AG09319 (cell line): ENCODE results near the gene COPS7A.
A peak's percentile ranks its signal among the peaks of the same experiment; 100 is the strongest.

Source experiments
- DNase-seq: peaks from one replicate; pipeline ENCODE4 v3.0.0-alpha.2; 2010; ENCODE audit warnings: low read depth; ENCODE audit errors: extremely low read depth
- CTCF ChIP-seq: IDR thresholded peaks from 2 replicates; pipeline ENCODE4 v1.5.1; 2011; ENCODE audit warnings: low read depth, mild to moderate bottlenecking, inconsistent platforms, low read length, moderate library complexity

Gene COPS7A

DNA sequence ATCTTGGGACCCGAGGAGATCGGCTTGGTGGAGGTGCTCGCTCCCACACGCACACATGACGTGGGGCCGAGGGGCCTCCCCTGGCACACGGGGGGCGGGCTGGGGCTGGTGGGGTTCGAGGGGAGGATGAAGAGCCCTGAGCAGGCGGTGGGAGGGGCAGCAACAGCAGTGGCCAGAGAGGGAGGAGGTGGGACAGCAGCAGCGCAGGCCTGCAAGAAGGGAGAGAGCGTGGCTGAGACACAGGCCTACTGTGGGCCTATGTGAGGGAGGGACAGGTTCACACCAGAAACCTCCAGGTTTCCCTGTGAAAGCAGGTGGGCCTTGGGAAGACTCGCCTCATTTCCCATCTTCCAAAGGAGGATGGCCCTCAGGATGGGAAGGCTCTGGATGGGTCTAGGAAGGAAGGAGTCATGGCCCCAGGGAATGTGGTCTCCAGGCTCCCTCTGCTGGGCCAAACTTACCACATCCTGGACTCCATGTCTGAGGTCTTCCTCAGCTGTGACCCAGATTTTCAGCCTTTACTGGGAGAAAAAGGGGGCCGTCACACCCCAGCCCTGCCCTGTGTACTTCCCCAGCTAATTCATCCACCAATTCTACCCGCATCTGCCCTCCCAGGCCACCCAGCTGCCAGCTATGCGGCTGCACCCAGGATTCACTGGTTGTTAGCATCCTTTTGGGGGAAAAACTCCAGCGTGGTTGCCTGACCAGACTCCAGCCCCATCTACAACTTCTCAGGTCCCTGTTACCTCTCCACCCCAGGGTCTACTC, 26.1 kb upstream of the COPS7A start:
- DNase-seq, result peak; percentile 15
- TF ChIP-seq CTCF, result peak; percentile 56

DNA sequence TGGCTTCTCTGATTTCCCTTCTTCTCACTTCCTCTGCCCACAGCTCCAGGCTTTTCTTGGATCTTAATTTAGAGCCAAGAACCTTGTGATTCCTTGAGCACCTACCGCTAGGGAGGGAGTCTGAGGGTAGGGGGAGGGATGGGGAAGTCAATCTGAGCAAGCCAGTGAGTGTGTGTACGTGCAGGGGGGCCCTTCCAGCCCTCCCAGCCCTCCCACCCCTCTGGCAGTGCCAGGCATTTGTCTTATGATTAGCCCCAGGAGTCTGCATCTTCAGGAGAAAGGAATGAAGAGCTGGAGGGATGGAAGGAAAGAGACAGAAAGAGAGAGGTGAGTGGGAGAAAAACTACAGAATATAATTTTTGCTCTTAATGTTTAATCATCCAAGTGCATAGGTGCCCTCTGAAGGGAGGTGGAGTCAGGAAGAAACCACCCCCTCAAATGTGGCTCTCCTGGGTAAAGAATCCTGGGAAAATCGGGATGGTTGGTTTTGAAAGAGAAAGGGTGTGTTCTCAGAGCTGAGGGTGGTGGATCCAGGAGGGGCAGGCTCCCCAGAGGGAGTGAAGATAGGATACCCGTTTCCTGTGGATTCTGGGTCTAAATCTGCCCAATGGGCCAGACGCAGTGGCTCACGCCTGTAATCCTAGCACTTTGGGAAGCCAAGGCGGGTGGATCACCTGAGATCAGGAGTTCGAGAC, 25.3 kb upstream of the COPS7A start:
- DNase-seq, result no peak
- TF ChIP-seq CTCF, result no peak

GRCh38 chr12:6699259-6699988, 24.4 kb upstream of the COPS7A start:
- no peak for DNase-seq
- no peak for TF ChIP-seq CTCF

DNA sequence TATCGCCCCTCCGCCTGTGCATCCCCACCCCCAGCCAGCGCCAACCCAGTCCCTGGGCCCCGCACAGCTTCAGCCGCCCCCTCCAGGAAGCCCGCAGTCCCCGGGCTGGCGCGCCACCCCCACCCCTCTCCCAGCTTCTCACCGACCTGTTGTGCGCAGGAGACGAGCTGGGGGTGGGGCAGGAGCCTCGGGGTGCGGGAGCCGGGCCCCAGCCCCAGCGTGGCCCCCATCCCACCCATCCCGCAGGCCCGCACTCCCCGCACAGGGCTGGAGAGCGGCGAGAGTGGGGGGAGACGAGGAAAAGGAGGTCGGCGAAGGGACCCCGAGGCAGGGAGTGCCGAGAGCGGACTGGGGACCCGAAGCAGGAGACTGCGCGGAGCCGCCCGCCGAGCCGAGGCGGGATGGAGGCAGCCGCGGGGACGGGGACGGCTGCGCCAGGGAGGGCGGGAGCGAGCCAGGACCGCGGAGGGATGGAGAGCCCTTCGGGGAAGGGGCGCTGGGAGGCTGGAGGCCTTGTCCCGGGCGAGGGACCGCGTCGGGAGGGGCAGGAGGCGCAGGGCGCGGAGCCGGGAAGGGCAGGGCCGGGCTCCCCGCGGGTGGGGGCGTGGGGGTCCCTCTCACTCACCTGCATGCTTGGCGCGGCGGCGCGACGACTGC, 23.7 kb upstream of the COPS7A start:
- no peak for TF ChIP-seq CTCF
- no peak for DNase-seq

- TF ChIP-seq CTCF, result no peak
- no peak for DNase-seq
Measured at GRCh38 chr12:6700646-6701051, 23.2 kb upstream of the COPS7A start, which contains the start of gene PIANP. Gene PIANP, minus strand, starts transcription at chr12:6700815. Its CDS starts 2,754 bp downstream, at chr12:6698061.

DNA sequence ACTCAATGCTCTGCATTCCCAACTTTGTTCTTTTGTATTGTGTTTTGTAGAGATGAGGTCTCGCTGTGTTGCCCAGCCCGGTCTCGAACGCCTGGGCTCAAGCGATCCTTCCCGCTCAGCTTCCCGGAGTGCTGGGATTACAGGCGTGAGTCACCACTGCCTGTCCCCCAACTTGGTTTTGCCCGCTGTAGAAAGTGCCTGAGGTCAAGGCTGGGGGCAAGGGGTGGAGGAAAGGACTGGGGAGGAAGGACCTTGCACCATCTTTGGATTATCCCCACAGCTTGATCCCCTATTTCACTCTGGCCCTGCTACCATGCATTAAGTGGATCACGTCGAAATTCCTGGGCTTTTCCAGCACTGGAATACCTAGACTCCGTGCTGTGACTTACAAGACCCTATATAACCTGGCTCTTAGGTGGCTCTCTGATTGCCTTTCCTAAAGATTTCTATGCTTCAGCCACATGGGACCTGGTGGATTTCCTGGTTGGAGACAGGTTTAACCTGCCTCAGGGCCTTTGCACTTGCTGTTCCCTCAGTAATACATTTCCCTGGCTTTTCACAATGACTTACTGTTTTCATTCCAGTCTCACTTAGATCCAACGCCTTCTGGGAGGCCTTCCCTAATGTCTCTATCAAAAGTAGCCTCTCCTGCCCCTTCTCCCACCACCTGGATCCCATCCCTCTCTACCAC, 22.6 kb upstream of the COPS7A start:
- DNase-seq, result no peak
- TF ChIP-seq CTCF, result no peak
